GM15510 (cell line): ENCODE results near the gene TTYH1.

ENCODE experiments used
- POLR2A ChIP-seq: IDR thresholded peaks from 3 replicates; pipeline ENCODE4 v1.6.1; 2011; ENCODE audit warnings: borderline replicate concordance; ENCODE audit not compliant: insufficient read length; ENCODE audit errors: extremely low read depth

The TTYH1 gene

DNA sequence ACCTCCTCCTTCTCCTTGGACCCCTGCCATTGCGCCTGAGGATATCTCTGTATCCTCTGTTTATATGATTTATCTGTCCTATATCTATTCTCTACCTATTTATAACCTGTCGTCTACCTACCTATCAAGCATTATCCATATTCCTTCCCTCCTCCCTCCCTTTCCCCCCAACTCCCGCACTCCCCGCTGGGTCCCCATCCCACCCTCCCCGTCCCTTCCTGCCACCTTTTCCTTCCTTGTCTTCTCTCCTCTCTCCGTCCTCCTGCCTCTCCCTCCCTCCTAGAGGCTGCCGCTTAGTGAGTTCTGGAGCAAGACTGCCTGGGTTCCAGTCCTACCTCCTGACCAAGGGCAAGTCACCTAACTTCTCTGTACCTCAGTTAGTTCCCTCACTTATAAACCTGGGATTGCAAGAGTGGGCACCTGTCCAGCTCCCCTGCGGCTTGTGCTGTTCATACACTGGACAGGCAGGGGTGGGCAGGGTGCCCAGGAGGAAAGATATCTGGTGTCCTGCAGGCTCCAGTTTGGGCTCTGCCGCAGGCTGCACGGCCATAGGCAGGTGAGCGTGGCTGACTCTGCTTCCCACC, 16.1 kb downstream of the TTYH1 start:
- TF ChIP-seq POLR2A = no peak

DNA sequence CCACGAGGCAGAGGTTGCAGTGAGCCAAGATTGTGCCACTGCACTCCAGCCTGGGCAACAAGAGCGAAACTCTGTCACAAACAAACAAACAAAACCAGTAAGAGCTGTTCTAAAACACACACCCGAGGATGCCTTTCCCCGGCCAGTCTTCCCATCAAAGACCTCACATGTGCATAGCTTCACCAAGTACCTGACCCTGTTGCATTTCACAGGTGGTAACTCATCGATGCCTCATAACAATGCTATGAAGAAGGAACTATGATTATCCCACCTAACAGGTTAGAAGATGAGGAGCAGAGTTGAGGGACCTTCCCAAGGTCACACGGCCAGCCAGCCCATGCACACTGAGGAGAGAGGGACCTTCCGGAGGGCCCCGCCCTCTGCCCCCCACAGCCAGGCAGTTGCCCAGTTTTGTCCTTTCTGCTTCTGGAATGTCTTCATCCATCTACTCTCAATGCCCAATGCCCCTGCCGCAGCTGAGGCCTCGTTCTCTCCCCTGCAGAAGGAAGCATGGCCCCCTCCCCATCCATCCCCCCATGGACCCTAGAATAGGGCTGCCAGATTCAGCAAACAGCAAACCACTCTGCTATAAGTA, 17.0 kb downstream of the TTYH1 start:
- TF ChIP-seq POLR2A = no peak

DNA sequence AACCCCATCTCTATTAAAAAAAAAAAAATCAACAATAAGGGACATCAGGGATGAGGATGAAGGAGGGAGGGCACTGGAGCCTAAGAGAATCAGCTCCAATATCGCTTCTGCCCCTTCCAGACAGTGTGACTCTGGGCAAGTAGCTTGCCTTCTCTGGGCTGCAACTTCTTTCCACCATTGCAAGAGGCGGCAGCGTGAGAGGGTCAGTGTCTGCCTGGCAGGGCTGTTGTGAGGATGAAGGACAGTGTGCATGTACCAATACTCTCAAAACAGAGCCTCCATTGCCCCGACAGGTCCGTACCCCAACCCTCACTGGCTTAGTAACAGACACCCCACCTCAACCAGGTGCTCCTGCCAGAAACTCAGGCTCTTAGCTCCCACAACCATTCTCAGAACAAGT, 18.4 kb downstream of the TTYH1 start:
- TF ChIP-seq POLR2A = no peak

DNA sequence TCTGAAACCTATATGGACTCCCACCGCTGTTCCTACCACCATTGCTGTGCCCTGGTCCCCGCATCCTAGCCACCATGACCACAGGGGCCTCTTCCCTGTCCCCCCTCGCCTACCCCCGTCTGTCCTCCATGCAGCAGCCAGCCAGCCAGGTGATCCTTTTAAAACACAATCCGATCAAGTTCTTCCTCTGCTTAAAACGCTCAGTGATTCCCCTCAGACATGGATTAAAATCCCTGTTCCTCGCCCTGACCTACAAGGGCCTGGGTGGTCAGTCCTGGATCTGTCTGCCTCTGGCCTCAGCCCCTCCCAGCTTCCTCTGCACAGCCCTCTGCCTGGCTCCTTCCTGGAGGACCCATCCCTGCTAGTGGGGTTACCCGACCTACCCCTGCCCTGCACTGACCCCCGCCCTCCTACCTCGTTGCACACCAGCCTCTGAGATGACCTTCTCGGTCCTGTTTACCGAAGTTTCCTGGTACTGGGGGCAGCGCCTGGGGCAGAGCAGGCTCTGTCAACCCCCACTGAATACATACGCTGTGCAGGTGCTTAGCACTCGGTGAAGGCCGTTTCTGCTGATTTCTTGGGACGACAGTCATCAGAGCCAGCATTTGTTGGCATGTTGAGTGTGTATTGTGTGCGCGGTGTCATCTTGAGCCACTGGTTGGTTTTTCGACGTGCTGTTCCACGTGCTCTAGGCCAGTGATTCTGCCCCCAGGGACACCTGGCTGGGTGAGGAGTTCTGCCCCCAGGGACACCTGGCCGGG, 19.0 kb downstream of the TTYH1 start:
- peak; percentile 14 for TF ChIP-seq POLR2A

DNA sequence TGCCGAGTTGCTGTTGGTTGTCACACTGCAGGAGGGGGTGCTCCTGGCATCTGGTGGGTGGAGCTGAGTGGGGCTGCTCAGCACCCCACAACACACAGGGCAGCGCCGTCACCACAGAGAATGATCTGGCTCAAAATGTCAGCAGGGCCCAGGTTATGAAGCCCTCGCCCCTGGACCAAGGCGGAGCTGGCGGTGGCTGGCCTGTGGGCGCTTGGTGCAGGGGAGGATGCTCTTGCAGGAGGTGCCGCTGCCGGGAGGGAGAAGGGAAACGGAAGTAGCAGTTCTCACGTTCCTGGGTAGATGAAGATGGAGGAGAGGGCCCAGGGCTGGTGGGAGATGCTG, 19.6 kb downstream of the TTYH1 start:
- no peak for TF ChIP-seq POLR2A

DNA sequence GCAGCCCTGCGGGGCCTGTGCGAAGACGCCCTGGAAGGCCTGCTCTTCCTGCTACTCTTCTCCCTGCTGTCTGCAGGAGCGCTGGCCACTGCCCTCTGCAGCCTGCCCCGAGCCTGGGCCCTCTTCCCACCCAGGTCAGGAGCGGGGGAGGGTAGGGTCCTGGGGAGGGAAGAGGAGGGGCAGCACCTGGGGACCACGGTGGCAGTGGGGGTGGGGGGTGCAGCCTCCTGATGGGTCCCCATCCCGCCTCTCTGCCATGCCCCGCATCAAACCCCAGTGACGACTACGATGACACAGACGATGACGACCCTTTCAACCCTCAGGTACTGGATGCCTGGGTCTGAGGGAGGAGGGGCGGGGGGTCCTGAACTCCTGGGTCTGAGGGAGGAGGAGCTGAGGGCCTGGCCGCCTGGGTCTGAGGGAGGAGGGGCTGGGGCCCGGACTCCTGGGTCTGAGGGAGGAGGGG, 20.3 kb downstream of the TTYH1 start:
- no peak for TF ChIP-seq POLR2A

DNA sequence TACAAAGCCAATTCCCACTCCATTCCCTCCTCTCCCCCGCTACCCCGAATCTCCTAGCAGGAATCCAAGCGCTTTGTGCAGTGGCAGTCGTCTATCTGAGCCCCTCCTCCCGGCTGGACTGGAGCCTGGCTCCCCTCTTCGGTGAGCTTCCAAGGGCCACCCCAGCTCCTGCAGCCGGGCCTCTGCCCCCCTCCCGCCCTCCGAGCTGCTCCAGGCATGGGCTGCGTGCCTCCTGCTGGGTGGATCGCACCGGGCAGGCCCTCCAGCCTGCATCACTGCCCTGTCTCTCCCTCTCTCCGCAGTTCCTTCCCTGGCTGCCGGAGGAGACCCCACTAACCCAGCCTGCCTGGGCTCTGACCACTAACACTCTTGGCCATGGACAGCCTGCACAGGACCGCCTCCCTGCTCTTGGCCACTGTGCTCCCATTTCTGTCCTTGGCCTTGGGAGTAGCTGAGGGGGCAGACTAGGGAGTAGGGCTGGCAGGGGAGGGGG, 20.8 kb downstream of the TTYH1 start:
- TF ChIP-seq POLR2A = no peak

DNA sequence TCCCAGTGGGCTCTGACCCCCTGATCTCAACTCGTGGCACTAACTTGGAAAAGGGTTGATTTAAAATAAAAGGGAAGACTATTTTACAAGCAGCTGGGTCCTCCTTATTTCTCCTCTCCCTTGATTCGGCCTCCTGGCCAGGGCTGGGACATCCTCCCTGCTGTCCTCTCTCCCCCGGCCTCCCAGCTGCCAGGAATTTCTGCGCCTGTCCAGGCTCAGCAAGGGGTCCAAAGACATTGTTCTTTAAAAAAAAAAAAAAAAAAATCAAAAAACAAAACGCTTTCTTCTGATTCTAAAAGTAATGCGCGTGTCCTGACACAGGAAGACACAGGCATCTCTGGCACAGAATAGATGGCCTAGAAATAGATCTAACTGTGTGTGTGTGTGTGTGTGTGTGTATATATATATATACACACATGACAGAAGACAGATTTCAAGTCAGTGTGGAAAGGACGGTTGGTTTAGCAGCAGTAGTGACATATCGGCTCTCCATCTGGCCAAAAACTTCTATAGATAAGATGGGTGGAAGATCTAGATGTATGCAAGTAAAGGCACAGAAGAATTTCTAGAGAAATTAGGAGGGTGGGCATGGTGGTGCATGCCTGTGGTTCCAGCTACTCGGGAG, 21.5 kb downstream of the TTYH1 start:
- no peak for TF ChIP-seq POLR2A

DNA sequence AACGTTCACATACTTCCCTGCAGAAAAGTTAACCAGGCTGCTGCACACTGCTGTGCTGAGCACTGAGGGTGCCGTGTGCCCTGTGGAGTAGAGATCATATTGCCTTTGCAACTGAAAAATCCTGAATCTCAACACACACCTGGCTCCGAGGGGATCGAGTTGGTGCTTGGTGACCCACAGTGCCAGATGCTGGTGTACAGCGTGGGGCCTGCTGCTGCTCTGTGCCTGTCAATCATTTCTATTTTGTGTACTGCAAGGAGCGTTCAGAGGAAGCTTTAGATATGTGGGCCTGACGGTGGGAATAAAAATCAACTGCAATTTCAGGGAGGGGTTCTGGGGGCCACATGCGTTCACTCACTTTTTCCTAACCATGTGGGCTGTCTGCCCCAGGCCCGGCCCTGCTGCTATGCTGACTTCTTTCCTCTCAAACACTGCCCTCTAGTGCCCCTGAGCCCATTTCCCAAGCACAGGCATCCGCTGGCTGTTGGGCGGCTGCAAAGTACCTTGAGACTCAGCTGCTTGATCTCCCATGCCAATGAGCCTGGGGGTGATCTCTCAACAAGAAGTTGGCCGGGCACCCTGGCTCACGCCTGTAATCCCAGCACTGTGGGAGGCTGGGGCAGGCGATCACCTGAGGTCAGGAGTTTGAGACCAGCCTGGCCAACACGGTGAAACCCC, 24.0 kb downstream of the TTYH1 start:
- no peak for TF ChIP-seq POLR2A

DNA sequence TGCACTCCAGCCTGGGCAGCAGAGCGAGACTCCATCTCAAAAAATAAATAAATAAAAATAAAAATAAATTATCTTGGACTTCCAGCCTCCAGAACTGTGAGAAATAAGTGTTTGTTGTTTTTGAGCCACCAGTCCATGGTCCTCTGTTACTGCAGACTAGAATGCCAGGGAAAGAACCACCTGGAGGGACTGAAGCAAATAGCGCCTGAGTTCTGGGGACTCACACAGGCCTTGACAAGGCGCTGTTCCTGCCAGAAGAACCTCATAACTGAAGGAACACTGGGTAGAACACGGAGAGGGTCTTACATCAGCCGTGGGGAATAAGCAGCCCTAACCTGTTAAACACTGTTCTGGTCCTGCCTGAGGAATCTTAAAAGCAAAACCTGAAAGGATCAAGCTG, 25.4 kb downstream of the TTYH1 start:
- TF ChIP-seq POLR2A = no peak

DNA sequence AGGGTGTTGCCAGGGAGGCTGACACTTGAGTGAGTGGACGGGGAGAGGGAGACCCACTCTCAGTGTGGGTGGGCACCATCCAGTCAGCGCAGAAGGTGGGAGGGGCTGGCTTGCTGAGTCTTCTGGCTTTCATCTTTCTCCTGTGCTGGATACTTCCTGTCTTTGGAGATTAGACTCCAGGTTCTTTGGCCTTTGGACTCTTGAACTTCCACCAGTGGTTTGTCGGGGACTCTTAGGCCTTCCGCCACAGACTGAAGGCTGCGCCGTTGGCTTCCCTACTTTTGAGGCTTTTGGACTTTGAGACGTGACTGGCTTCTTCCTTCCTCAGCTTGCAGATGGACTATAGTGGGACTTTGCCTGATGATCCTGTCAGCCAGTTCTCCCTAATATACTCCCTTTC, 29.5 kb downstream of the TTYH1 start:
- no peak for TF ChIP-seq POLR2A

DNA sequence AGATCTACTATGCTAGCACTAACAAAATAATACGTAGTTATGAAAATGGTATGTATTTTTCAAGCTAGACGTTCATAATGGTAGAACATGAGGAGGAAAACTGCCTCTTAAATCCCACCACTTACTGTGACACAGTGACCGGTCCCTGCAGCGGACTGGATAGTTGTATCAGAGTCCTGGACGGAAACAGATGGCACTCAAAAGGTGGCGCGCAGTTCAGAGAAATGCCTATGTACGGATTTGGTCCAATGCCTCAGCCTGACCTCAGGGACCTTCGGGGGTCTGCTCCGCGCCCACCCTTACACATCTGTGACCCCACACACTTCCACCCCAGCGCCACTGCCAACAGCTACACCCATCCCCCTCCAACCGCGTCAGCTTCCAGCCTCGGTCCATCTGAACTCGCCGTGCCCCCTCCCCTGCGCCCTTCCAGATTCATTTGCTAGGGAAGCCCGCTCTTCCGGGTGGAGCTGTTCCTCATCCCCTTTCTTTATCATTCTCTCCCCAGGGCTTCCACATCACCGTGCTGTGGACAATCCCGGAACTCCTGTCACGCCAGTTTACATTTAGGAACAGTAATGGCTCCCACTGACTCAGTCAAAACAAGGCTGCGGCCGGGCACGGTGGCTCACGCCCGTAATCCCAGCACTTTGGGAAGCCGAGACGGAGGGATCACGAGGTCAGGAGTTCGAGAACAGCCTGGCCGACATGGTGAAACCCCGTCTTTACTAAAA, 32.9 kb downstream of the TTYH1 start:
- no peak for TF ChIP-seq POLR2A

DNA sequence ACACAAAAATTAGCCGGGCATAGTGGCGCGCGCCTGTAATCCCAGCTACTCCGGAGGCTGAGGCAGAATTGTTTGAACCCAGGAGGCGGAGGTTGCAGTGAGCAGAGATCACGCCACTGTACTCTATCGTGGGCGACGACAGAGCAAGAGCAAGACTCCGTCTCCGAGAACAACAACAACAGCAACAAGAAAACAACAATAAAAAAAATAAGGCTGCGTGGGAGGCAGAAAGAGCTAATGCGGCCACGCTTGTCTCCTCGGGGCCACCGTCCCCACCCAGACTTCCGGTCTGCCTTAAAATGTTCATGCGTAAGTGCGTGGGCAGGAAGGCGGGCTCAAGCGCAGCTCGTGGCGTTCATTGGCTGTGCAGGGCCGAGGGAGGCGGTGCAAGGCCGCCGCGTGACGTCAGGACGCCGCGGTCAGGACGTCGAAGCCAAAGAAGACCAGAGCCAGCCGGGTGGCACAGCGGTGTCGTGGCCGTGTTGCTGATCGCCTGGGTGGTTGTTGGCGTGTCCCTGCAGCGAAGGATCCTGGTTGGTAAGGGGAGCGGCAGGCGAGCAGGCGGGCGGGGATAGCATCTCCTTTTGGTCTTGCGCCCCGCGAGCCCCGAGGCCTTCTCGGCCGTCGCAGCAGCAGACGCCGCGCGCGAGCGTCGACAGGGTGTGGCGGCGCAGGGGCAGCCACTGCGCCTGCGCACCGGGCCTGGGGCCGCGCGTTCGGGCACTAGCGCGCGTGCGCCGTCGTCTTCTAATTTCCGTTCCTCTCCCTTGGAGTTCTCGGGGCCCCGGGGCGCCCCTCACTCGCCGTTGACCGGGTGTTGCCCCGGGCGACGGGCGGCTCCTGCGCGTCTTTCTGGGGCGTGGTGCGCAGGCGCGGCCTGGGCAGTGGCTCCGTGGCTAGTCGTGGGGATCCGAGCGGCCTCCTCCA, 33.8 kb downstream of the TTYH1 start, which contains the start of gene LENG8:
Gene LENG8, plus strand, starts transcription at position 426 of the 927 bp plus-strand sequence. CDS start 2,146 bp downstream, outside the sequence.
- TF ChIP-seq POLR2A = peak; percentile 97
